HG03558 (cell line): Measurements from ENCODE around the gene ELMO2.
"Not testable (repeated sequence)": the region's sequence is repeated elsewhere in the genome, so short reads cannot be mapped to it uniquely, and the experiment has no call there.

Source experiments
- ATAC-seq: cut with Tn5 transposase; IDR thresholded peaks from one replicate; pipeline ENCODE4 v1.9.1; 2021; ENCODE audit warnings: moderate number of reproducible peaks; ENCODE audit not compliant: unreplicated experiment; ENCODE audit errors: extremely low read depth

ELMO2 gene

GRCh38 chr20:46406986-46407670 lies 713 bp upstream of the ELMO2 start:
- peak; percentile 12 for ATAC-seq

- no peak for ATAC-seq
Measured at GRCh38 chr20:46402331-46402811, 4.0 kb downstream of the ELMO2 start.

GRCh38 chr20:46401478-46401860 lies 4.9 kb downstream of the ELMO2 start:
- ATAC-seq, result no peak

DNA sequence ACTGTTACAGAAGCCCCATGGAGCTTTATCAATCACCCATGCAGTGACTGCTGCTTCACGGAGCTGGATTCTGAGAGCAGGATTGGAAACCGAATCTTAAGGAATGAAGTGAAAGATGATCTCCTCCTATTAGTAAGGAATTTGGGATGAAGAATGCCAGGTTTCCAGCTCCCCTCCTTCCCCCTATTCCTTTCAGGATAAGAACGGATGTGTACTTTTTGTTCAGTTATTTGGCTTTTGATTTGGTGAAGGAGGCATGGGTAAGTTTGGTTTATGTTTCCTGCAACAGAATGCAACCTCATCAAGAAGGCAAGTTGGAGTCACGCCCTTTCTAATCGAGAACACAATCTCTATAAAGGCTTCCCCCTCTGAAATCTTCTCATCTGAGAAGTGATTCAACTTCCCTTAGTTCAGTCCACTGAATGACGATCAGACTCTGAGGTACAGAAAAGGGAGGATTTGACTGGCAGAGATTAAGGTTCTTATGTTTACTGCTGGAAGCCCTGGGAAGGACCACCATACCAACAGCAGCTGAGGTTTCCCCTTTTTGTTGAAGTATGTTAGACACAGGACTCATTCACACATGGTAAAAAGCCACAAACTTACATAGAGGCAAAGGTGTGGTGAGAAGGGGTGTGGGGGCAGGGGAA lies 5.5 kb downstream of the ELMO2 start:
- ATAC-seq, result no peak

GRCh38 chr20:46400253-46400652 lies 6.2 kb downstream of the ELMO2 start:
- no peak for ATAC-seq

DNA sequence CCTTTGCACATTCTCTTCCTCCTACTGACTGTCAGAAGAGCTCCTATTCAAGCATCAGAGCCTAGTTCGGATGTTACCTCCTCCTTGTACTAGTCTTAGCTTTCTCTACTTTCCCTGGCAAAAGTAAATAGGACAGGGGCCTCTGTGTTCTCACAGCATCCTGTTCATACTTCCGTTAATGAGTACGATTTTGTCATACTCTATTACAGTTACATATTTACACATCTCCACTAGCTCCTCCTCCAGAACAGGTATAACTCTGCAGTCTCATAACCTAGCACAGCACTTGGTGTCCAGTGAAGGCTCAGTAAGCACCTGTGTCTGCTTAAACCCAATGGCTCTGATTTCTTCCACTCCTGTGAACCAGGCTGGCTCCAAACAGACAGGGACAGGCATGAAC lies 7.0 kb downstream of the ELMO2 start:
- ATAC-seq, result no peak

DNA sequence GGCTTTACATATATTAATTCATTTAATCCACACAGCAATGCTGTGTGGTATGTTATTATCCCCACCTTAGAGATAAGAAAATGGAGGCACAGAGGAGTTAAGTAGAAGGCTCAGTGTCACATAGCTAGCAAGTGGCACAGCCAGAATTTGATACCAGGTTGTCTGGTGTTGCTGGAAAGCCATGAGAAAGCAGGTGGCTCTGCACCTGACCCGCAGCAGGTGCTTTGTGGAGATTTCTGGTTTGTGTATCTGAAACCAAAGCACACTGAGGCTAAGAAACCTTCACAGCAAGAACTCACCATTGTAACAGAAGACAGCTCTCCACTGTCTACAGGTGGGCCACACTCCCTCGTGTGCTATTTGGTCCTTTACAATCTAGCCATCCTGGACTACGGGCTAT lies 7.5 kb downstream of the ELMO2 start:
- ATAC-seq, result no peak

- ATAC-seq, result no peak
Measured at GRCh38 chr20:46396052-46396740, 10.2 kb downstream of the ELMO2 start.

GRCh38 chr20:46394872-46395760 lies 11.3 kb downstream of the ELMO2 start:
- ATAC-seq, result no peak

DNA sequence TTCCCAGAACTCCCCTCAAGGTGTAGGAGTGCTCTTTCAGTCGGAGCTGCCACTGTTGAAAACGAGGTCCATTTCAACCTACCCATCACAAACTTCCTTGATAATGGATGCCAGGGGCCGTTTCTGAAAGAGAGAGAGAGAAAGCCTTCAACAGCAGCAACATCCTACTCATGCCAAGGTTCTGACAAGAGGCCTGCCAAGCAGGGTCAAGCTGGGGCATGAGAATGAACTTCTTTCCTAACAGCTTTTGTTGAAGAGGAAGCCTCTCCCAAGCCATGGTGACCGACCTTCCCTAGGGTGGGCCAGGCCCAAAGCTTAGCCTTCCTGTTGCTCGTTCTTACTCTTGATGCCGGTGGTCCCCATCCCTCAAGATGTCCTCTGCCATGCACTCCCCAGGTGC lies 12.4 kb downstream of the ELMO2 start:
- no peak for ATAC-seq

GRCh38 chr20:46388937-46389336 lies 17.5 kb downstream of the ELMO2 start:
- no peak for ATAC-seq

DNA sequence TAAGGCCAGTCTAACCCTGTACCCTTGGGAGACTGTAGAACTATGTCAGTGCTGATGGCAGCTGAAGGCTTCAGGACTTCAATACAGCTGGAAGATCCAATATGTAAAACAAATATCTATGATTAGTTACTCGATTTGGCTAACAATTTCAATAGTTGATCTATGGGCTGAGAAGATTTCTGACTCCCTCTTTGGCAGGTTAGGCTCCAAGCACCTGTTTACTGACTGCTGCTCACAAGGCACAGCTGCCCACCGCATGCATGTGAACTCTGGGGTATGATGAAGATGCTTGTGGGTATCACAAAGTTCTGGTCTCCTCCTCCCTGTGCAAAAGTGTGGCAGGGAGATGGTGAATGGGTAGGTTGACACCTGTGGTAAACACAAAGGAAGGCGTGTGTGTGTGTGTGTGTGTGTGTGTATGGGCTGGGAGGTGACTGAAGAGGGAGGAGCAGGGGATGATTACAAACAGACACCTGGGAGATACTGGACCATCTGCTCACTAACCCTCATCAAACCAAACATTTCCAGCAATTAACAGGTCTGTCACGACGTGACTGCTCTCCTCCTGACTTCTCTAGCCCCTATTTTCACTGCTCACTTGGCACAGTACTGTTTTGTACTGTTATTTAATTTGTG lies 18.1 kb downstream of the ELMO2 start:
- no peak for ATAC-seq

DNA sequence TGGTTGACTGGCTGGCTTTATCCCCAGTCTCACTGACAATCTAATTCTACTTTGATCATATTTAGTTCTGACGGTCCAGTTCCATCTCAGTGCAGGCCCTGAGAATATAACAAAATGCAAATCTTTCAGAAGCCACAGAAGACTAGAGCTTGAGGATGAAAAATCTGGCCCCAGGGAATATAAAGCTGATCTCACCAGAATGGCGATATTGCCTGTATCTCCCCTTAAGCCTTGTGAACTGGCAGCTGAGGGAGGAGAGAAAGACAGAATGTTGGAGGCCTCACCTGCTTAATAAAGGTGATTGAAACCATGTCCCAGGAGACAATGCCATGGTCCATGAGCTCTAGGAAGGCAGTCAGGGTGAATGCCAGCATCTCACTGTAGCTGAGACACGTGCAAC lies 19.4 kb downstream of the ELMO2 start:
- not testable (repeated sequence) for ATAC-seq

DNA sequence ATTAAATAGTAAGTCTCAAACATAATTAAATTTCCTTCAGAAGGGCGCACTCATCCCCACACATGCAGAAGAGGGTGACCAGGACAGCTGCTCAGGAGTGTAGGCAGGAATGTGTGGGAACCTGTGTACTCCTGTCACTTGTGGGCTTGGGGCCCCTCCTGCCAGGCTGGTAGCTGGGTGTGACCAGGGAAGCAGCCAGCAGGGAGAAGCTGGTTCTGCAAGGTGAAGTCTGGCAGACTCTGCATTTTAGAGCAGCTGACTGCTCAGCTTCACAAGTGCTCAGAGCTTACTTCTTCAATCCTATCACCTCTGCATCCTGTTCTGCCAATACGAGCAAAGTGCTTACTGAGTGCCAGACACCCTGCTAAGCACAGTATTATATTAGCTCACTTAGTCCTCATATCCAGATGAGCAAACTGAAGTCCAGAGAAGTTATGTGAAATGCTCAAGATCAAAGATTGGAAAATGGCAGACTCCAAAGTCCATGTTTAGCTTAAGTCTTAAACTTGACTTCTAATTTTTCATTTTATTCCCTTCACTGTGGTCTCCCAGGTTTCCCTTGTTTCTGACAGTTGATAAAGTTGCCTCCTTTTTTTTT lies 27.9 kb downstream of the ELMO2 start:
- ATAC-seq, result no peak

GRCh38 chr20:46377518-46377917 lies 28.9 kb downstream of the ELMO2 start:
- ATAC-seq, result no peak

GRCh38 chr20:46376196-46376785 lies 30.1 kb downstream of the ELMO2 start:
- no peak for ATAC-seq

DNA sequence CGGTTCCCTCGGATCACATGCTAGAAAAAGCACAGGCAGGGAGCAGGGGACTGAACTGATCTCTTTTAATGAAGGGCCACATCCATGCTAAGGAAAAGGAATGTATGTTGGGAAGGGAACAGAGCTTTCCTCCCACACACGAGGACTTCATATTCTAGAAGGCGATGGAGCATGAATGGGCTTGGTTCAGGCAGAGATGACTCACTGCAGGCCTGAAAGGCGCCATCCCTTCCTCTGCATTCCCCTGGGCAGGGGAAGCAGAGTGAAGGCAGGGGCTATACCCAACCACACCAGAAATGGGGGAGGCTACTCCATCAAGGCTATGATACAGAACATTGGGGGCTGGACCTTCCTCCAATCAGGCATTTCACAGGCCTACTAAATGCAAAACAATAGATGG lies 30.6 kb downstream of the ELMO2 start:
- ATAC-seq, result no peak

DNA sequence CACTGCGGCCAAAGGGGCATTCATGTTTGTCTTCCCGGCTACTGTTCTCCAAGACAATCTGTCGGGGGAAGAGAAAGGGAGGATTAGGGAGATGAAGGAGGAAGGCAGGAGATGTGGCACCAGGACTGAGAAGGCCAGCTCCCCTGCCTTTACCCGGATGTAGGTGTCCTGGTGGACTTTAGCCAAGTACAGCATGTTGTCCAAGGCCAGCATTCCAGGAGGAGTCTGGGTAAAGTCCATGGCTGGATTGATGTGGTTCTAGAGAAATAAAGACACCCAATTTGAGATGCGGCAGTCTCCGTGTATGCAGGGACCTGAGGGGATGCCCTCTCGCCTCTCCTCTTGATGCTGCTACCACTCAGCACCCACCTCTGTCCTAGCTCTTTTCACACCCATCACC lies 32.0 kb downstream of the ELMO2 start:
- no peak for ATAC-seq

DNA sequence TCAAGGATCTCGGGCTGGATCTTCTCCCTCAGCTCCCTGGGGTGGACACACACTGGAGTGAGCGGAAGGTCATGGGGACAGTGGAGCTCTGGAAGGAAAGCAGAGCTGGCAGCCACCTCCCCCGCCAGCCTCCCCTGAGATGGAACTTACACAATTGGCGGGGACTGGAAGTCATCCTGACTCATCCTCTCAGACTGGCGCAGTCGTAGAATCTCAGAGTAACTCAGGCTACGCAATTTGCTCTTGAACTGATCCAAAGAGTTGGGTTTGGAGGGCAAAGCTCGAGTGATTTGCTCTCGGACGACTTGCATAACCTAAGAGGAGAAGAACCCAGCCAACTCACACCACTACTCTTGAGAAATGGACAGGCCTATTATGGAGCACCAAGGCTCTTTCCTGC lies 34.8 kb downstream of the ELMO2 start:
- no peak for ATAC-seq
